Stimulated activated CD8-positive, alpha-beta memory T cell treated with anti-CD3 and anti-CD28 coated beads, Interleukin-12 subunit alpha, Interleukin-12 subunit beta, amount 100 ng/mL, for 4 hours (primary cell): Measurements from ENCODE around the gene SF3A1.

Source experiments
- DNase-seq: peaks from one replicate; pipeline ENCODE4 v3.0.0-alpha.2; 2020; ENCODE audit warnings: low read depth

Gene SF3A1

DNA sequence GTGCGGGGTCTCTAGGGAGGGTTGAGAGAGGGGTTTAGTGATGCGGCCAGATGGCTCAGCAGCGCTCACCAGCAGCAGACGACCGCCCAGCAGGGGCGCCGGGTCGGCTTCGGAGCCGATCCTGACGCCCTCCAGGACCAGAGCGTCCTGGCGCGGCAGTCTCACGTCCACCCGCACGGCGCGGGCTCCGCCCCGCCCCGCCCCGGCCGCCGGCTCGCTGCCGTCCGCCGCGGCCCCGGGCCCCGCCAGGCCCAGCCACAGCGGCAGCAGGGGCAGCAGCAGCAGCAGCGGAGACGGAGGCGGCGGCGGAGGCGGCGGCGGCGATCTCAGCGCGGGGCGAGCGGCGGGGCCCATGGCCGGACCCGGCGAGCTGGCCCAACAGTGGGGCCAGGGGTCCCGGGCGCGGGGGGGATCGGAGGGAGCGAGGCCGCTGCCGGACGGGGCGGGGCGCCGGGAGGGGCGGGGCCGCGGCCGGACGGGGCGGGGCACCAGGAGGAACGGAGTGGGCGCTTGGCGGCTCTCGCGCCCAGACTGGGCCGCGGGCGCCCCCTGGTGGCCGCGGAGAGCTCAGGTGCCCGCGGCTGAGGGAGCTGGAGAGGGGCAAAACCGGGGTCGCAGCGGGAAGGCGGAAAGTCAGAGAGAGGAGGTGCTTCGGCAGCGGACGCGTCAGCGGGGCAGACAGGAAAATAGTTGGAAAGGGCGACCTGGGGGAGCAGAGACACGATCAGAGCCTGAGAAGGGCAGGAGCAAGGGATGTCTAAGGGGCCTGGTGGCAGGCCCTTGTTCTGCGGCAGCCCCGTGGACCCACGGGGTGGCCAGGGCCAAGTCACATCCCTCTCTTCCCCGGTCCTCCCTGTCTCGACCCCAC is 30.5 kb upstream of the SF3A1 start, which contains the start of gene RNF215:
RNF215 (minus strand) TSS at position 452 of the 868 bp plus-strand sequence; CDS start at position 354, 98 bp downstream.
- DNase-seq: peak; percentile 73

DNA sequence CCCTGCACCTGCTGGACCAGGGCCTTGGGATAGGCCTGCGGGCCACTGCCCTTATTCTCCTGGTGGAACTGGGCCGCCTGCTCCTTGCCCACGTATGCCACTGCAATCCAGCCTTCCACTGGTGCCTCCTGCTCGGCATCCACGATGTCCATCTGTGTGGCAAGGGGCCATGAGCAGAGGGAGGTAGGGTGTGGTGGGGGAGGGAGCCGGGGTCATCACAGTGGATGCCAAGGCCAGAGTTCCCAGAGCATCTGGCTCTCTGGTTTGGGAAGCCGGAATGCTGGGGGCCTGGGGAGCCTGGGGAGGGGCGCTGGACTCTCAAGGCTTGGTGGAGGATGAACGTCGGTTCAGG is 29.9 kb upstream of the SF3A1 start:
- DNase-seq: no peak

DNA sequence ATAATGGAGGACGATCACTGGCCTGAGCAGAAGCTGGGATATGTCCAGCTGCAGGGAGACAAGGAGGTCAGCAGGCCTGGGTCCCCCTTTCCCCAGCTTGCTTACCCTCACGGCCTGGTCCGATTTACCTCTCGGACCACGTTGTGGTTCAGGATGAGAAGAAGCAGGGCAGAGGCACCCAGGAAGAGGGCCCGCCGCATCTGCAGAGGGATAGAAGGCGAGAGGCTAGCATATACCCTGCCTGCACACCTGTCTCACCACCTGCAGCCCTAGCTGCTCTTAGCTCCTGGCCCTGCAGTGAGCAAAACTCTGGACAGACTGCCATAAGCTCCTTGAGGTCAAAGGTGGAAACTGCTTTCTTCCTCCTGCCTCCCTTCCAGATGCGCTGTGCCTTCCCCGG is 29.2 kb upstream of the SF3A1 start:
- DNase-seq: no peak

- DNase-seq: no peak
Observed at GRCh38 chr22:30383061-30383460, 26.4 kb upstream of the SF3A1 start.

GRCh38 chr22:30382340-30382739 is 25.6 kb upstream of the SF3A1 start:
- DNase-seq: no peak

- no peak for DNase-seq
Observed at GRCh38 chr22:30381264-30381663, 24.6 kb upstream of the SF3A1 start.

DNA sequence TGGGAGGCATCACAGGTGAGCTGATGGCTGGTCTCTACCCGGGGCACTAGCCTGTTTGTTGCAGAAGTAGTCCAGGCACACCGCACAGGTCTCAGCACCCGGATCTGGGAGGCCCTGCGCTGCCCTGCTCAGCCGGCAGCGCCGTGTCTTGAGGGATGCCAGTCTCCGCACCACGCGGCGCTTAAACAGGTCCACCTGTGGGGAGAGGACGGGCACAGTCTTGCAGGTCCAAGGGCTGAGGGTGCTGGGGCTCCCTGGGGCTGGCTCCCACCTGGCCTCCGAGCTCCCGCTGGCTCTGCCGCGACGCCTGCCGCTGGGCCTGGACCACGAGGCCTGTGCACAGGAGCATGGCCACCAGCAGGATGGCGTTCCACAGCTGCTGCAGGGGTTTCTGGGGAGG is 23.3 kb upstream of the SF3A1 start:
- DNase-seq: no peak

- DNase-seq: no peak
Observed at GRCh38 chr22:30375312-30375849, 18.7 kb upstream of the SF3A1 start.

DNA sequence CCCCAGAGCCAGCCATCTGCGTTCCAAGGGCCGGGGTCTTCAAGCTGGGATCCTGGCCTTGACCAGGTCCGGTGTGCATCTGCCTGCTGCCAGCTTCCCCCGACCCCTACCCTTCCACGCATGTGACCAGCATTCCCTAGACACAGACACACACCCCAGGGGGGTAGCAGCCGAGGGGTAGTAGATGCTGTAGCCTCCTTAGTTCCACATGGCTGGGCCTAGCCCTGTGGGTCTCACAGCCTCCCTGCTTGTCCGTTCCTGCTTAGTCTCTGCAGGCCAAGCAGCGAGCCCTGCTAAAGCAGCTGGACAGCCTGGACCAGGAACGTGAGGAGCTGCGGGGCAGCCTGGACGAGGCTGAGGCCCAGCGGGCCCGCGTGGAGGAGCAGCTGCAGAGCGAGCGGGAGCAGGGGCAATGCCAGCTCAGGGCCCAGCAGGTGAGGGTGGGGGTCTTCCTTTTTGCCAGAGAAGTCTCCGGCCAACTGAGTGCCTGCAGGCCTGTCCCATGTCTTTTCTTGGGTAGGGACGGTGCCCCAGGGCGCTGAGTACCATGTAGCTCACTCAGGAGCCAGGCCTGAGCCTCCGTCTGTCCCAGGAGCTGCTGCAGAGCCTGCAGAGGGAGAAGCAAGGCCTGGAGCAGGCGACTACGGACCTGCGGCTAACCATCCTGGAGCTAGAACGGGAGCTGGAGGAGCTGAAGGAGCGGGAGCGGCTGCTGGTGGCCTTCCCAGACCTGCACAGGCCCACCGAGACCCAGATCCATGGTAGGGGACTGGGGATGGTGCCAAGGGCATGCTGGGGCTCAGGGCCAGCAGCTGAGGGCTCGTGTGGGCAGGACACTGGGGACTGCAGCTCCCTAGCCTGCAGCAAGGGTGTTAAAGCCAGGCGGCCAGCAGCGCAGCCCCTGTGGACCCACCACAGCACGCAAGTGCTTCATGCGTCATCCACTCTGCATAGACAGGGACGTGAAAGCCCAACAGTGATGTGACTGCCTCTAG is 16.9 kb upstream of the SF3A1 start:
- DNase-seq: no peak

DNA sequence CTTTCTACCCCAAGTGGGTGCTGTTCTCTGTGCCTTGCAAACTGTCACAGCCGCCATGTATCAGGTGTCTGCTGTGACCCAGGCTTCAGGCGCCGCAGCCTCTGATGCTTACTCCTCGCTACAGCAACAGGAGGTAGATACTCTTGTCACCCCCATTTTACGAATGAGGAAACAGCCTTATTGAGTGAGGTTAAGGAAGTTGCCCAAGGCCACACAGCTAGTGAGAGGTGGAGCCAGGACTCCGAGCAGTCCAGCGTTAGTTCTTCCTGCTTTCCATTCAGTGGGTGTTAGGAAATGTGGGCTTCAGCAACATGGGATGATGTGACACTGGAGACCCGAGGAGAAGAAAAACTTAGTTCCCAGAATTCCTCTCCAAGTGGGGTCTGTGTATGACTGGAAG is 16.2 kb upstream of the SF3A1 start:
- no peak for DNase-seq

GRCh38 chr22:30371981-30372380 is 15.3 kb upstream of the SF3A1 start:
- DNase-seq: no peak

DNA sequence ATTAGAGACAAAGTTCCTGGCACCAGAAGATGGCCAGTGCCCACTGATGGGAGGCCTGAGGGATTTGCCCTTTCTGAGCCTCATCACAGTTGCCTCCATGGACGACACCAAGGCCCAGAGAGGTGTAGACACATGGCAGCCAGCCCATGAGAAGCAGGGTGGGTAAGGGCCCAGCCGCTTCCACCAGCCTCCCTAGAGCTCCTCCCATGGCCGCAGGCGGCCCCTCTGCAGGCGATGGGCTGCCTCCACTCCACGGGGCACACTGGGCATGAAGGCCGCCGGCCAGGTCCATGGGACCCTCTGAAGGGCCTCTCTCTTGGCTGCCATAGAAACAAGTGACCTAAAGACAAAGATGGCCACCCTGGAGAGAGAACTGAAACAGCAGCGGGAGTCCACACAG is 14.6 kb upstream of the SF3A1 start:
- no peak for DNase-seq

GRCh38 chr22:30370641-30371230 is 14.0 kb upstream of the SF3A1 start:
- no peak for DNase-seq

- no peak for DNase-seq
Observed at GRCh38 chr22:30368420-30368819, 11.7 kb upstream of the SF3A1 start.

DNA sequence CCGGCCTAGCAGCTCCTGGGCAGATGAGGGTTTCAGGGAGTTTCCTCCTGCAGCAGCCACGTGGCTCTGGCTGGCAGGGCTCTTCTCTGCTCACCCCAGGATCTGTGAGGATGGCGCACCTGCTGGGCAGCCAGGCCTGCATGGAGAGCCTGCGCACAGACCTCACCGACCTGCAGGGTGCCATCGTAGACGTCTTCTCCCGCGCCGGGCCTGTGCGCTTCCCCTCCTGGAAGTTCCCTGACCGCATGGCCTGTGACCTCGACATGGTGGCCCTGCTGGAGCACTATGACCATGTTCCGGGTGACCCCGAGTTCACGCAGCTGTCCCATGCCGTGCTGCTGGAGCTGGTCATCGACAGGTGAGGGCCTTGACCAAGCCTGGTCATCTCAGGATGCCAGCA is 9.2 kb upstream of the SF3A1 start:
- no peak for DNase-seq

GRCh38 chr22:30362651-30363281 is 6.1 kb upstream of the SF3A1 start:
- no peak for DNase-seq

- no peak for DNase-seq
Observed at GRCh38 chr22:30361916-30362650, 5.4 kb upstream of the SF3A1 start.

GRCh38 chr22:30358541-30358940 is 1.8 kb upstream of the SF3A1 start:
- no peak for DNase-seq

DNA sequence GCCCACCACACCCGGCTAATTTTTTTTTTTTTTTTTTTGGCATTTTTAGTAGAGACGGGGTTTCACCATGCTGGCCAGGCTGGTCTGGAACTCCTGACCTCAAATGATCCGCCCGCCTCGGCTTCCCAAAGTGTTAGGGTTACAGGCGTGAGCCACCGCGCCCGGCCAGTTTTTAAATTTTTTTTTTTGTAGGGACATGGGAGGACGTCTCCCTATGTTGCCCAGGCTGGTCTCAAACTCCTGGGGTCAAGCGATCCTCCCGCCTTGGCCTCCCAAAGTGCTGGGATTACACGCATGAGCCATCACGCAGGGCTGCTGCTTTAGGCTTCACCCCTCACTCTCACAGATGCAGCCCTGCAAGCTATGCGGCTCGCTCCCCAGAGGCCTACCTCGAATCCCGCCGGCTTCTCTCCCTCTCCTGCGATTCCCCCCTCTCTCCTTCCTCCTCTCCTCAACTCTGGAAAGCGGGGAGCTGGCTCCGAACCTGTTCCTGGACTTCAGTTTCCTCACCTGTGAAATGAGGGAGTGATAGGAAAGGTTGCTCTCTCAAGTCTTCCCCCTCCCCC is 1.0 kb upstream of the SF3A1 start:
- no peak for DNase-seq

DNA sequence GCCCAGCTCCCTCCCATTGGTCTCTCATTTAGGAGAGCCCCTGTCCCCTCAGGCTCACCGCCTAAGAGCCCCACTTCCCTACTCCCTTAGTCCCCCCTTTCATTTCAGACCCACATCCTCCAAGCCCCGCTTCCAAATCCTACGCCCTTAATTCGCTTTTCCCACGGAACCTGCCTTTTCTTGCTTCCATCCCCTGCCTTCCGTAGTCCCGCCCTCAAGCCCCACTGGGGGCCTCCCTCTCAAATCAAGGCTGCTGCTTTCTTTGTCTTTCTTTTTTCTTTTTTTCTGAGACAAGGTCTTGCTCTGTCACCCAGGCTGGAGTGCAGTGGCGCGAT is 509 bp upstream of the SF3A1 start:
- DNase-seq: no peak

DNA sequence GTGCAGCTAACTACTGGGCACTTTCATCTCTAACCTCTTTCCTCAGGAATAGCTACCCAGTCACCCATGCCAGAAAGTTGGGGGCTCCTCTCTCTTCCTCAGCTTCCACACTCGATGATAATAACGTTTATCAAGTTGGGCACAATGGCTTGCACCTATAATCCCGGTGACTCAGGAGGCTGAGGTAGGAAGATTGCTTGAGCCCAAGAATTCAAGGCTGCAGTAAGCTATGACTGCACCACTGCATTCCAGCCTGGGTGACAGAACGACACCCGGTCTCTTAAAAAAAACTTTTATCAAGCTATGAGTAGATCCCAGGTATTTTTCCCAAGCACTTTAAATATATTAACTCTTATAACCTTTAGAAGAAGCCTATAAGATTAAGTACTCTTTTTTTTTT is 2.0 kb downstream of the SF3A1 start:
- no peak for DNase-seq
